ENCODE data around the gene EPRS1. TPM values are rescaled to one million over a fixed set of nuclear protein-coding genes. Genes with fewer than 3 reads are reported as not detected.

EPRS1 gene
- total and polyA plus RNA-seq, 9 of the 15 experiments (the other 6 are each of a cell fraction or from before 2014, with no cell fraction given): 129 to 291 (median 248) TPM

DNA sequence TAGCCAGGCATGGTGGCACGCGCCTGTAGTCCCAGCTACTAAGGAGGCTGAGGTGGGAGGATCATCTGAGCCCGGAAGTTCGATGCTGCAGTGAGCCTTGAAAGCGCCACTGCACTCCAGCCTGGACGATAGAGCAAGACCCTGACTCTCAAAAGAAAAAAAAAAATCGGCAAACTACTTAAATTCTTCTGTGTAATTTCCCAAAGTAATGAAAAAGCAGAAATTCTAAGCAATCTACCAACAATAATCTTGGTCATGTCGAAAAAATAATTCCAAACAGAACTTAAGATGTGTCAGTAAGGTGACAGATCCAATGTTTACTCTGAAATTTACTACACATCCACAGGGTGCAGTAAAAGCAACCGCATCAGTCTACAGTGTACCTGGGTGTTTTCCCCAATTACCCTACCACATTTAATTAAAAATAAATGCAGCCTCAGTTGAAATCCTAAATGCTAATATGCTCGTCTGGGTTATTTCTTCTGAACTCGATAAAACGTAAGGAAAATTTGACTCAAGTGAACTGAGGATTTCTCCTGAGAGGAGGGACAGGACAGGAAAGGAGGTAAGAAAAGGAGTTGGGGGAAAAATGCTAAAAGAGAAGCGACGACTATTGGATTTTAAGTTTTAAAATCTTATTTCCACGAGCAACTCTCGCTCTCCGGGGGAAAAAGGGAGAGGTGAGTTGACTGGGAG lies 801 bp downstream of the EPRS1 start (continued):
- TF ChIP-seq ZNF140 (CRISPR knock-in tag; IDR thresholded peaks at IDR 0.05) (no peak), JUN (IDR thresholded peaks at IDR 0.05; ENCODE audit: borderline replicate concordance, low read depth, low read length) (no peak), JUN (CRISPR knock-in tag; IDR thresholded peaks at IDR 0.05; ENCODE audit: borderline replicate concordance) (0 out of 2 replicates have a peak, but pooled peaks have one; percentile 15), RAD21 (CRISPR knock-in tag; conservative IDR thresholded peaks at IDR 0.05 in 1 of 2, IDR thresholded peaks at IDR 0.05 in 1 of 2) (no peak), PHF8 (IDR thresholded peaks at IDR 0.05; ENCODE audit: borderline replicate concordance, low read length) (no peak), RNF2 (IDR thresholded peaks at IDR 0.05) (no peak), IFI16 (CRISPR knock-in tag; IDR thresholded peaks at IDR 0.05) (0 out of 2 replicates have a peak, but pooled peaks have one; percentile 12)
- TF ChIP-seq, protein P1, sequence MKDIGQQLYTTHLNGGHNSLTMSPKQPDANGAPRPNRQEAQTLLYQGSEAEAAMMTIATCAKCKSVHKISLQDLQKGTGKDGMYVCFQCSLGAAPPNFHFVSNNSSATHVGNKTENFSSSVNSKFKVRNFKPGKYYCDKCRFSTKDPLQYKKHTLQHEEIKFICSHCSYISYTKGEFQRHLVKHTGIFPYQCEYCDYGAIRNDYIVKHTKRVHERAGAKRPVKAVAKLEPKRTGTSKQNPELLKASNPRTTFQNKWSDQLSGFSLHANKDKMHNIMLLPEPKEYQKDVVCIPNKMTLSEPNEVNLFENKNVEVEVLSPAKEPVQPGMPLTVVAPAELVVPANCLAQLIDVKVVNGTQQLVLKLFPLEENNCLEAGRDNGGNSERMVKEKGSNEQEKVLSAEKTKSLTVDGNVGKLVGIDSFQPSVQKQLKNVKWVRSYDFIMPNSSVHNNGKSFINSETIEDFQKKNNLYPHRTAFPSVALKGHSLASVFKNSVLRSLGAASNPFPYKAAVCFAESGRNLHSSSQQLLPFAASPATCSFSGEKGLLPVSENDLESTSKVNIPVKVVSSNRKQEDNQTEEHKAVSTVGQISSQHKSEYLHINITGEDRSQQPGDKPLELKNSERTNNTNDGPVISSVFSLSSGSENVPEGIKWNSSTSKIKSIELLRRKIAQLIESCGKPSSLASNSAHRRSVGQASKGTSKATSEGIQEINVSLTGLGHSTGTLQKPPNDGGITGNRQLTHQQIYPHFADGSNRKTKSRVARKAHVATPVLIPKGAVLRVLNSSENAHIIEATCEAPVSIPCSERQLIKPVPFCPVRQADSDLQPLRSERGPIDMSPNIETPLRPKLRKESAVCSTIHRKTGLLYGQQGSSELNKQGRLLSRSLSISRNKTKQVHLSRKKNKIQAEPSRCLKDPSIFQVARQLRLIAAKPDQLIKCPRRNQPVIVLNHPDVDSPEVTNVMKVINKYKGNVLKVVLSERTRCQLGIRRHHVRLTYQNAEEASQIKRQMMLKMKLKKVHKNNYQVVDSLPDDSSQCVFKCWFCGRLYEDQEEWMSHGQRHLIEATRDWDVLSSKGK (CRISPR knock-in tag; IDR thresholded peaks at IDR 0.05): no peak
